CD8-positive, alpha-beta memory T cell (primary cell): Measurements from ENCODE around the gene S100Z. TPM values are rescaled to one million over a fixed set of nuclear protein-coding genes. Genes with fewer than 3 reads are reported as not detected.
A peak's percentile ranks its signal among the peaks of the same experiment; 100 is the strongest.

Experiments used
- CTCF ChIA-PET: fragments of 350-600 bp; sonication (Branson Sonifier 250); formaldehyde crosslinking; loops from one replicate; lab custom pipeline; 2021; ENCODE audit warnings: antibody characterized with exemption; lab: Charles Lee
- POLR2A ChIA-PET: fragments of 350-600 bp; sonication (Branson Sonifier 250); formaldehyde crosslinking; loops from one replicate; lab custom pipeline; 2021; ENCODE audit warnings: antibody characterized with exemption; lab: Charles Lee
- DNase-seq, 5 donors: peaks; one replicate each; pipeline versions ENCODE4 v3.0.0 to v3.0.0-alpha.2; 2020 to 2022; ENCODE audit warnings: mixed read lengths in 1 of 5
- H3K27ac ChIP-seq: one replicate; pipeline ENCODE4 v1.7.0; 2013; ENCODE audit warnings: low read depth, mild to moderate bottlenecking, low read length, moderate library complexity
- H3K27me3 ChIP-seq: 2 replicates; pipeline ENCODE4 v1.7.0; 2013; ENCODE audit warnings: low read length, mild to moderate bottlenecking; ENCODE audit not compliant: insufficient read depth, poor library complexity, severe bottlenecking
- H3K36me3 ChIP-seq: 2 replicates; pipeline ENCODE4 v1.7.0; 2013; ENCODE audit warnings: mild to moderate bottlenecking, low read length, moderate library complexity; ENCODE audit not compliant: insufficient read depth
- H3K4me1 ChIP-seq: 2 replicates; pipeline ENCODE4 v1.7.0; 2013; ENCODE audit warnings: mild to moderate bottlenecking, low read length, moderate library complexity; ENCODE audit not compliant: insufficient read depth
- H3K4me3 ChIP-seq: 2 replicates; pipeline ENCODE4 v1.7.0; 2013; ENCODE audit warnings: mild to moderate bottlenecking, low read length
- H3K9me3 ChIP-seq: 2 replicates; pipeline ENCODE4 v1.7.0; 2013; ENCODE audit warnings: mild to moderate bottlenecking, low read length
- H3K27ac Mint-ChIP-seq, 8 donors: one replicate each; pipeline ENCODE4 v1.8.0; 2020 to 2021; ENCODE audit warnings: mixed read lengths in 8 of 8, mild to moderate bottlenecking in 6 of 8, inconsistent platforms in 3 of 8, moderate library complexity in 3 of 8
- H3K27me3 Mint-ChIP-seq, 2 donors: one replicate each; pipeline ENCODE4 v1.8.0; 2020 to 2021; ENCODE audit warnings: mixed read lengths in 2 of 2, mild to moderate bottlenecking in 1 of 2, moderate library complexity in 1 of 2
- H3K36me3 Mint-ChIP-seq, 3 donors: one replicate each; pipeline ENCODE4 v1.8.0; 2020 to 2021; ENCODE audit warnings: mixed read lengths in 3 of 3, inconsistent platforms in 1 of 3, mild to moderate bottlenecking in 1 of 3
- H3K4me1 Mint-ChIP-seq, 3 donors: one replicate each; pipeline ENCODE4 v1.8.0; 2020 to 2021; ENCODE audit warnings: mixed read lengths in 3 of 3, inconsistent platforms in 1 of 3, mild to moderate bottlenecking in 1 of 3
- H3K4me3 Mint-ChIP-seq, 7 donors: one replicate each; pipeline ENCODE4 v1.8.0; 2020 to 2021; ENCODE audit warnings: mixed read lengths in 7 of 7, mild to moderate bottlenecking in 6 of 7, moderate library complexity in 4 of 7, inconsistent platforms in 2 of 7
- H3K9me3 Mint-ChIP-seq, 5 donors: one replicate each; pipeline ENCODE4 v1.8.0; 2020 to 2022; ENCODE audit warnings: mixed read lengths in 5 of 5, mild to moderate bottlenecking in 3 of 5, moderate library complexity in 2 of 5, inconsistent platforms in 1 of 5
- polyA plus RNA-seq: library from polyadenylated mRNA; unstranded; fragments of 300-500 nt; fragmentation: Illumina TruSeq; gene quantifications from one replicate; pipeline ENCODE4 v1.2.3, GENCODE V29; 2021
- total RNA-seq, 2 experiments: library from RNA; stranded (reverse); gene quantifications; one replicate each; pipeline ENCODE4 v1.2.3, GENCODE V29; 2021

Gene S100Z
- total and polyA plus RNA-seq, 3 experiments from 2014 or later: 0.48 TPM; not detected in 2

GRCh38 chr5:76947082-76947503 is 97.3 kb downstream of the S100Z start:
- CTCF ChIA-PET: no interaction called here

GRCh38 chr5:76952795-76953536 is 103.2 kb downstream of the S100Z start, which contains the start of gene CRHBP:
TSS of gene CRHBP (plus strand) at chr5:76953045. CDS start at chr5:76953135, 90 bp downstream.
- Histone ChIP-seq H3K27me3 (peaks cover 4% of the 10 kb centered on the region), H3K9me3 (no peaks in the 10 kb centered on the region), H3K4me1 (no peaks in the 10 kb centered on the region), H3K4me3 (no peak within 1 kb of the TSS), H3K36me3 (no peaks in the 10 kb centered on the region), H3K27ac (no peak within 1 kb of the TSS)
- H3K27ac Mint-ChIP-seq: no peak within 1 kb of the TSS
- H3K27me3 Mint-ChIP-seq: peaks cover 14 to 54% of the 10 kb centered on the region in 2 donors
- H3K9me3 Mint-ChIP-seq: no peaks in the 10 kb centered on the region
- no peaks in the 10 kb centered on the region for H3K36me3 Mint-ChIP-seq
- POLR2A ChIA-PET: no interaction called here
- CTCF ChIA-PET: no interaction called here
- DNase-seq: no peak
- peak within 1 kb of the TSS in 3 of 7 donors; percentile 11 to 56 (median 32) for H3K4me3 Mint-ChIP-seq
- H3K4me1 Mint-ChIP-seq: peaks cover 0 to 22% (median 3%) of the 10 kb centered on the region in 3 donors

More at GRCh38 chr5:76947082-76947503, 97.3 kb downstream of the S100Z start:
- no peak overlapping the region for H3K4me3 Mint-ChIP-seq
- Histone ChIP-seq H3K9me3 (no peaks in the 10 kb centered on the region), H3K27ac (no peak overlapping the region), H3K36me3 (no peaks in the 10 kb centered on the region), H3K27me3 (peaks cover 2% of the 10 kb centered on the region), H3K4me3 (no peak overlapping the region), H3K4me1 (no peaks in the 10 kb centered on the region)
- H3K27ac Mint-ChIP-seq: no peak overlapping the region
- H3K4me1 Mint-ChIP-seq: no peaks in the 10 kb centered on the region
- no peak for DNase-seq
- no peaks in the 10 kb centered on the region for H3K36me3 Mint-ChIP-seq
- POLR2A ChIA-PET: no interaction called here
- peaks cover 6 to 48% of the 10 kb centered on the region in 2 donors for H3K27me3 Mint-ChIP-seq
- no peaks in the 10 kb centered on the region for H3K9me3 Mint-ChIP-seq

GRCh38 chr5:76953551-76954382 is 104.0 kb downstream of the S100Z start:
- H3K9me3 Mint-ChIP-seq: no peaks in the 10 kb centered on the region
- Histone ChIP-seq H3K9me3 (no peaks in the 10 kb centered on the region), H3K36me3 (no peaks in the 10 kb centered on the region), H3K27ac (no peak overlapping the region), H3K27me3 (peaks cover 4% of the 10 kb centered on the region), H3K4me1 (no peaks in the 10 kb centered on the region), H3K4me3 (no peak overlapping the region)
- peak overlapping the region in 2 of 7 donors; percentile 32 to 56 for H3K4me3 Mint-ChIP-seq
- ChIA-PET CTCF (no interaction called here), POLR2A (no interaction called here)
- H3K27me3 Mint-ChIP-seq: peaks cover 14 to 48% of the 10 kb centered on the region in 2 donors
- H3K36me3 Mint-ChIP-seq: no peaks in the 10 kb centered on the region
- H3K27ac Mint-ChIP-seq: no peak overlapping the region
- no peak for DNase-seq
- peaks cover 0 to 22% (median 3%) of the 10 kb centered on the region in 3 donors for H3K4me1 Mint-ChIP-seq

GRCh38 chr5:76954383-76954763 is 104.6 kb downstream of the S100Z start:
- ChIA-PET POLR2A (no interaction called here), CTCF (no interaction called here)
- Mint-ChIP-seq H3K4me3 (peak overlapping the region in 3 of 7 donors; percentile 23 to 56 (median 32)), H3K9me3 (no peaks in the 10 kb centered on the region), H3K36me3 (no peaks in the 10 kb centered on the region), H3K4me1 (peaks cover 0 to 22% (median 3%) of the 10 kb centered on the region in 3 donors), H3K27ac (no peak overlapping the region), H3K27me3 (peaks cover 14 to 46% of the 10 kb centered on the region in 2 donors)
- H3K27ac ChIP-seq: no peak overlapping the region
- H3K4me1 ChIP-seq: no peaks in the 10 kb centered on the region
- no peaks in the 10 kb centered on the region for H3K36me3 ChIP-seq
- no peaks in the 10 kb centered on the region for H3K9me3 ChIP-seq
- no peak overlapping the region for H3K4me3 ChIP-seq
- H3K27me3 ChIP-seq: peaks cover 4% of the 10 kb centered on the region
- no peak for DNase-seq

- CTCF ChIA-PET: no interaction called here
- H3K27me3 ChIP-seq: peaks cover 4% of the 10 kb centered on the region
- Mint-ChIP-seq H3K9me3 (no peaks in the 10 kb centered on the region), H3K27ac (no peak overlapping the region), H3K27me3 (peaks cover 14 to 42% of the 10 kb centered on the region in 2 donors), H3K36me3 (no peaks in the 10 kb centered on the region), H3K4me1 (peaks cover 5 to 28% (median 7%) of the 10 kb centered on the region in 3 donors), H3K4me3 (no peak overlapping the region)
- no peak overlapping the region for H3K27ac ChIP-seq
- H3K4me3 ChIP-seq: no peak overlapping the region
- no peaks in the 10 kb centered on the region for H3K9me3 ChIP-seq
- POLR2A ChIA-PET: no interaction called here
- H3K4me1 ChIP-seq: no peaks in the 10 kb centered on the region
- H3K36me3 ChIP-seq: no peaks in the 10 kb centered on the region
- DNase-seq: no peak
Measured at GRCh38 chr5:76956033-76956432, 106.2 kb downstream of the S100Z start.

GRCh38 chr5:76958991-76959767 is 109.4 kb downstream of the S100Z start:
- POLR2A ChIA-PET: no interaction called here
- Mint-ChIP-seq H3K9me3 (no peaks in the 10 kb centered on the region), H3K27ac (no peak overlapping the region), H3K36me3 (no peaks in the 10 kb centered on the region), H3K4me3 (no peak overlapping the region), H3K4me1 (peaks cover 5 to 12% (median 7%) of the 10 kb centered on the region in 3 donors), H3K27me3 (peaks cover 15 to 27% of the 10 kb centered on the region in 2 donors)
- no peak for DNase-seq
- no peaks in the 10 kb centered on the region for H3K4me1 ChIP-seq
- H3K4me3 ChIP-seq: no peak overlapping the region
- no peaks in the 10 kb centered on the region for H3K9me3 ChIP-seq
- no peak overlapping the region for H3K27ac ChIP-seq
- no peaks in the 10 kb centered on the region for H3K36me3 ChIP-seq
- CTCF ChIA-PET: no interaction called here
- H3K27me3 ChIP-seq: no peaks in the 10 kb centered on the region

GRCh38 chr5:76960004-76960625 is 110.3 kb downstream of the S100Z start:
- ChIA-PET CTCF (no interaction called here), POLR2A (no interaction called here)
- Histone ChIP-seq H3K9me3 (no peaks in the 10 kb centered on the region), H3K4me3 (no peak overlapping the region), H3K27me3 (no peaks in the 10 kb centered on the region), H3K4me1 (no peaks in the 10 kb centered on the region), H3K27ac (no peak overlapping the region), H3K36me3 (no peaks in the 10 kb centered on the region)
- Mint-ChIP-seq H3K4me3 (no peak overlapping the region), H3K9me3 (no peaks in the 10 kb centered on the region), H3K27me3 (peaks cover 7 to 18% of the 10 kb centered on the region in 2 donors), H3K27ac (no peak overlapping the region), H3K4me1 (peaks cover 2 to 7% (median 5%) of the 10 kb centered on the region in 3 donors), H3K36me3 (no peaks in the 10 kb centered on the region)
- DNase-seq: no peak
